B cell (primary cell): ENCODE data around the gene SRGAP1. TPM values are rescaled to one million over a fixed set of nuclear protein-coding genes. Genes with fewer than 3 reads are reported as not detected.

Experiments
- ATAC-seq: fragments of 200-7000 bp; cut with Tn5 transposase; one replicate; pipeline ENCODE4 v1.10.0; 2021; ENCODE audit warnings: low read depth, mild to moderate bottlenecking, moderate number of reproducible peaks, moderate library complexity
- CTCF ChIA-PET: fragments of 350-600 bp; sonication (Branson Sonifier 250); formaldehyde crosslinking; loops from one replicate; lab custom pipeline; 2021; ENCODE audit warnings: antibody characterized with exemption, inconsistent platforms; lab: Charles Lee
- POLR2A ChIA-PET: fragments of 350-600 bp; sonication (Branson Sonifier 250); formaldehyde crosslinking; loops from one replicate; lab custom pipeline; 2021; ENCODE audit warnings: antibody characterized with exemption; lab: Charles Lee
- DNase-seq: peaks from one replicate; pipeline ENCODE4 v3.0.0; 2013
- H2AFZ ChIP-seq: 2 replicates; pipeline ENCODE4 v1.6.1; 2012; ENCODE audit warnings: mild to moderate bottlenecking, low read depth, low read length; ENCODE audit not compliant: insufficient read depth, poor library complexity, severe bottlenecking
- H3K27ac ChIP-seq, 2 donors: 1 replicate in 1 of 2; 2 replicates in 1 of 2; pipeline ENCODE4 v1.5.1; 2012 to 2013; ENCODE audit warnings: low read length in 2 of 2, mild to moderate bottlenecking in 2 of 2, moderate library complexity in 1 of 2
- H3K27me3 ChIP-seq, 4 experiments: fragments of 200-600 bp in 1 of 4; sonication (generic) in 1 of 4; replicated peaks in 1 of 4; 1 replicate in 2 of 4; 2 replicates in 2 of 4; pipeline versions ENCODE4 v1.6.1 to v1.7.0; 2013 to 2016; ENCODE audit warnings: low read length in 3 of 4, mild to moderate bottlenecking in 2 of 4, mixed read lengths in 1 of 4, moderate library complexity in 1 of 4; ENCODE audit not compliant: insufficient read depth in 4 of 4, control insufficient read depth in 3 of 4; ENCODE audit errors: control extremely low read depth in 1 of 4
- H3K36me3 ChIP-seq, 2 experiments: replicated peaks in 1 of 2; 1 replicate in 1 of 2; 2 replicates in 1 of 2; pipeline versions ENCODE4 v1.6.1 to v1.7.1; 2013; ENCODE audit warnings: low read length in 1 of 2; ENCODE audit not compliant: insufficient read depth in 2 of 2, control insufficient read depth in 1 of 2; ENCODE audit errors: control extremely low read depth in 1 of 2, extremely low read depth in 1 of 2
- H3K4me1 ChIP-seq, 2 donors: fragments of 200-600 bp in 1 of 2; sonication (generic) in 1 of 2; 1 replicate in 1 of 2; 2 replicates in 1 of 2; pipeline versions ENCODE4 v1.5.1 to v1.6.1; 2013 to 2017; ENCODE audit warnings: low read length in 2 of 2; ENCODE audit not compliant: control insufficient read depth in 2 of 2, insufficient read depth in 2 of 2
- H3K4me2 ChIP-seq: replicated peaks from 2 replicates; pipeline ENCODE3; 2012; ENCODE audit warnings: mild to moderate bottlenecking, low read depth, low read length; ENCODE audit not compliant: poor library complexity, severe bottlenecking
- H3K4me3 ChIP-seq, 5 experiments: fragments of 200-600 bp in 1 of 5; sonication (generic) in 1 of 5; 1 replicate in 3 of 5; 2 replicates in 2 of 5; pipeline versions ENCODE4 v1.5.1 to v1.7.0; 2011 to 2016; ENCODE audit warnings: low read length in 4 of 5, mild to moderate bottlenecking in 4 of 5, low read depth in 2 of 5, control low read depth in 1 of 5, moderate library complexity in 1 of 5; ENCODE audit not compliant: insufficient read depth in 1 of 5; ENCODE audit errors: control extremely low read depth in 1 of 5, extremely low read depth in 1 of 5
- H3K79me2 ChIP-seq: fragments of 200-600 bp; sonication (generic); one replicate; pipeline ENCODE4 v1.6.0; 2016; ENCODE audit warnings: low read length; ENCODE audit not compliant: control insufficient read depth, insufficient read depth
- H3K9ac ChIP-seq: fragments of 200-600 bp; sonication (generic); 2 replicates; pipeline ENCODE4 v1.6.1; 2017; ENCODE audit warnings: mild to moderate bottlenecking, low read length, moderate library complexity
- H3K9me3 ChIP-seq, 3 donors: one replicate each; pipeline versions ENCODE4 v1.6.1 to v1.7.1; 2013; ENCODE audit warnings: low read length in 2 of 3; ENCODE audit not compliant: control insufficient read depth in 2 of 3, insufficient read depth in 1 of 3; ENCODE audit errors: control extremely low read depth in 1 of 3
- H4K20me1 ChIP-seq: 2 replicates; pipeline ENCODE4 v1.6.0; 2012; ENCODE audit warnings: mild to moderate bottlenecking, low read length; ENCODE audit not compliant: insufficient read depth, control insufficient read depth, poor library complexity, severe bottlenecking
- H3K27ac Mint-ChIP-seq: one replicate; pipeline ENCODE4 v1.8.0; 2021; ENCODE audit warnings: mixed read lengths
- H3K27me3 Mint-ChIP-seq: one replicate; pipeline ENCODE4 v1.8.0; 2021; ENCODE audit warnings: mixed read lengths
- H3K4me1 Mint-ChIP-seq: one replicate; pipeline ENCODE4 v1.8.0; 2021; ENCODE audit warnings: mixed read lengths
- H3K4me3 Mint-ChIP-seq: one replicate; pipeline ENCODE4 v1.8.0; 2021; ENCODE audit warnings: mixed read lengths
- H3K9me3 Mint-ChIP-seq: one replicate; pipeline ENCODE4 v1.8.0; 2022; ENCODE audit warnings: mixed read lengths; ENCODE audit not compliant: insufficient read depth
- EZH2 ChIP-seq: IDR thresholded peaks from 2 replicates; pipeline ENCODE4 v1.6.1; 2012; ENCODE audit warnings: borderline replicate concordance, low read depth, mild to moderate bottlenecking, moderate library complexity, low read length; ENCODE audit not compliant: insufficient read depth, poor library complexity, severe bottlenecking
- WGBS: methylation state at CpG from one replicate; pipeline ENCODE4 v1.1.5; 2013; ENCODE audit warnings: missing lambda C conversion rate; ENCODE audit not compliant: insufficient coverage; 5-methylcytosine and 5-hydroxymethylcytosine counted together
- intact Hi-C: fragments of 100-400 bp; cut with micrococcal nuclease; formaldehyde crosslinking; loops from one replicate; pipeline ENCODE4 v1.10.0; 2022
- polyA plus RNA-seq: library from polyadenylated mRNA; depleted of rRNA; stranded (reverse); fragments of >200 nt; gene quantifications from 2 replicates; pipeline ENCODE4 v1.2.3, GENCODE V29; 2012
- total RNA-seq, 2 donors: library from RNA; stranded (reverse); fragments of 120-200 nt in 1 of 2; gene quantifications; 1 replicate in 1 of 2; 2 replicates in 1 of 2; pipeline versions ENCODE4 v1.2.3 to v1.2.4, GENCODE V29; 2013 to 2022
- TF ChIP-seq, protein P1 (sequence below): fragments of 200-600 bp; IDR thresholded peaks from one replicate; pipeline ENCODE4 v1.8.0; 2022; ENCODE audit warnings: antibody characterized with exemption, mild to moderate bottlenecking

Gene SRGAP1
- total and polyA plus RNA-seq, 2 donors (not counting 1 experiment from before 2014, with no cell fraction given) = under 0.01 to 0.22 TPM

- H3K36me3 ChIP-seq = no peaks in the 10 kb centered on the region
- Mint-ChIP-seq H3K27ac (no peak overlapping the region), H3K9me3 (no peaks in the 10 kb centered on the region), H3K4me3 (no peak overlapping the region), H3K27me3 (no peaks in the 10 kb centered on the region), H3K4me1 (no peaks in the 10 kb centered on the region)
- no peaks in the 10 kb centered on the region for H3K79me2 ChIP-seq
- DNase-seq (no peak), ATAC-seq (no peak)
- intact Hi-C loops = no loop called here
- no peak for TF ChIP-seq EZH2
- TF ChIP-seq, protein P1, sequence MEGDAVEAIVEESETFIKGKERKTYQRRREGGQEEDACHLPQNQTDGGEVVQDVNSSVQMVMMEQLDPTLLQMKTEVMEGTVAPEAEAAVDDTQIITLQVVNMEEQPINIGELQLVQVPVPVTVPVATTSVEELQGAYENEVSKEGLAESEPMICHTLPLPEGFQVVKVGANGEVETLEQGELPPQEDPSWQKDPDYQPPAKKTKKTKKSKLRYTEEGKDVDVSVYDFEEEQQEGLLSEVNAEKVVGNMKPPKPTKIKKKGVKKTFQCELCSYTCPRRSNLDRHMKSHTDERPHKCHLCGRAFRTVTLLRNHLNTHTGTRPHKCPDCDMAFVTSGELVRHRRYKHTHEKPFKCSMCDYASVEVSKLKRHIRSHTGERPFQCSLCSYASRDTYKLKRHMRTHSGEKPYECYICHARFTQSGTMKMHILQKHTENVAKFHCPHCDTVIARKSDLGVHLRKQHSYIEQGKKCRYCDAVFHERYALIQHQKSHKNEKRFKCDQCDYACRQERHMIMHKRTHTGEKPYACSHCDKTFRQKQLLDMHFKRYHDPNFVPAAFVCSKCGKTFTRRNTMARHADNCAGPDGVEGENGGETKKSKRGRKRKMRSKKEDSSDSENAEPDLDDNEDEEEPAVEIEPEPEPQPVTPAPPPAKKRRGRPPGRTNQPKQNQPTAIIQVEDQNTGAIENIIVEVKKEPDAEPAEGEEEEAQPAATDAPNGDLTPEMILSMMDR = no peak
- no peak overlapping the region for H2AFZ ChIP-seq
- H4K20me1 ChIP-seq = no peaks in the 10 kb centered on the region
- no peak overlapping the region for H3K27ac ChIP-seq
- H3K4me1 ChIP-seq = no peaks in the 10 kb centered on the region
- H3K4me2 ChIP-seq = no peak overlapping the region
- ChIA-PET POLR2A (no interaction called here), CTCF (no interaction called here)
- no peaks in the 10 kb centered on the region for H3K9me3 ChIP-seq
- no peaks in the 10 kb centered on the region for H3K27me3 ChIP-seq
- no peak overlapping the region for H3K9ac ChIP-seq
- no peak overlapping the region for H3K4me3 ChIP-seq
These were observed 141.0 kb downstream of the SRGAP1 start for GRCh38 chr12:63985456-63985855.

DNA sequence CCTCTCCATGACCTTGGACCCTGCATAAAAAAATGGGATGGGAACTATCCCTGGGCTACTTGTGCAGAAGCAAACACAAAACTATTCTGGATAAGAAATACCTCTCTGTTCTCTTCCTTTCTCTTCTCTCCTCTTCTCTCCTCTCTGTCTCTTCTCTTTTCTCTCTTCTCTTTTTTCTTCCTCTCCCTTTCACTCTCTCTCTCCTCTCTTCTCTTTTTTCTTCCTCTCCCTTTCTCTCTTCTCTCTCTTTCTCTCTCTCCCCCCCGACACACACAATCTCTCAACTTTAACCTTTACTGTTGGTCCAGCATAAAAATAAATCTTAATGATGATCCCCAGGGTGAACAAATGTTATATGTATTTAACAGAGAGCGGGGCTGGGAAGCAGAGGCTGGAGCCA lies 141.4 kb downstream of the SRGAP1 start:
- no CpG with 5 or more reads among the region's 2 CpGs for WGBS
- H3K4me3 Mint-ChIP-seq = no peak overlapping the region

More for the DNA sequence above, 141.4 kb downstream of the SRGAP1 start:
- Histone ChIP-seq H3K27me3 (no peaks in the 10 kb centered on the region), H2AFZ (no peak overlapping the region), H4K20me1 (no peaks in the 10 kb centered on the region), H3K9me3 (no peaks in the 10 kb centered on the region), H3K9ac (no peak overlapping the region), H3K27ac (no peak overlapping the region), H3K4me3 (no peak overlapping the region), H3K79me2 (no peaks in the 10 kb centered on the region), H3K4me2 (no peak overlapping the region), H3K36me3 (no peaks in the 10 kb centered on the region), H3K4me1 (no peaks in the 10 kb centered on the region)
- ChIA-PET POLR2A (no interaction called here), CTCF (no interaction called here)
- H3K27ac Mint-ChIP-seq = no peak overlapping the region
- no peaks in the 10 kb centered on the region for H3K4me1 Mint-ChIP-seq
- TF ChIP-seq, protein P1 = no peak
- no peak for TF ChIP-seq EZH2
- intact Hi-C loops = no loop called here
- no peaks in the 10 kb centered on the region for H3K27me3 Mint-ChIP-seq
- DNase-seq (no peak), ATAC-seq (no peak)
- no peaks in the 10 kb centered on the region for H3K9me3 Mint-ChIP-seq
